SK-N-SH treated with all-trans-retinoic acid at 6 μM for 48 hours (cell line): ENCODE data around the gene PAPSS2.

Experiments
- ATAC-seq: fragments of 200-7000 bp; cut with Tn5 transposase; 3 replicates; pipeline ENCODE4 v1.9.1; 2020; ENCODE audit warnings: mild to moderate bottlenecking, moderate library complexity
- ARNTL ChIP-seq: fragments of 450-650 bp; formaldehyde crosslinking; IDR thresholded peaks from 2 replicates; pipeline ENCODE4 v1.5.0; 2020; ENCODE audit warnings: low read depth, mild to moderate bottlenecking, moderate library complexity, borderline replicate concordance
- BACH2 ChIP-seq: fragments of 250-450 bp; sonication (Bioruptor Pico); IDR thresholded peaks from 2 replicates; pipeline ENCODE4 v1.9.0; 2021; ENCODE audit warnings: mild to moderate bottlenecking, borderline replicate concordance
- CREB5 ChIP-seq: fragments of 250-450 bp; sonication (Bioruptor Pico); IDR thresholded peaks from 2 replicates; pipeline ENCODE4 v1.5.1; 2020; ENCODE audit warnings: low read depth, mild to moderate bottlenecking, moderate library complexity
- CSRNP3 ChIP-seq: fragments of 250-450 bp; sonication (Bioruptor Pico); IDR thresholded peaks from 2 replicates; pipeline ENCODE4 v1.5.1; 2021; ENCODE audit warnings: mild to moderate bottlenecking, moderate library complexity
- ESRRG ChIP-seq: fragments of 250-450 bp; sonication (Bioruptor Pico); IDR thresholded peaks from 2 replicates; pipeline ENCODE4 v1.6.1; 2021; ENCODE audit warnings: mild to moderate bottlenecking
- ISL1 ChIP-seq: fragments of 250-450 bp; sonication (Bioruptor Pico); IDR thresholded peaks from 2 replicates; pipeline ENCODE4 v2.1.2; 2022; ENCODE audit warnings: mild to moderate bottlenecking, moderate library complexity
- OSR1 ChIP-seq: fragments of 250-450 bp; sonication (Bioruptor Pico); IDR thresholded peaks from 2 replicates; pipeline ENCODE4 v1.8.0; 2022; ENCODE audit warnings: moderate library complexity, mild to moderate bottlenecking, inconsistent platforms
- PATZ1 ChIP-seq: fragments of 250-450 bp; sonication (Bioruptor Pico); IDR thresholded peaks from 2 replicates; pipeline ENCODE4 v1.8.0; 2020; ENCODE audit warnings: mild to moderate bottlenecking, moderate library complexity, borderline replicate concordance
- POU6F1 ChIP-seq: fragments of 250-450 bp; sonication (Bioruptor Pico); IDR thresholded peaks from 2 replicates; pipeline ENCODE4 v1.8.0; 2021; ENCODE audit warnings: low read depth, mild to moderate bottlenecking, moderate library complexity, borderline replicate concordance
- RARB ChIP-seq: fragments of 250-450 bp; sonication (Bioruptor Pico); IDR thresholded peaks from 2 replicates; pipeline ENCODE4 v1.8.0; 2021; ENCODE audit warnings: mild to moderate bottlenecking, moderate library complexity
- SNAI2 ChIP-seq: fragments of 250-450 bp; sonication (Bioruptor Pico); IDR thresholded peaks from 2 replicates; pipeline ENCODE4 v1.5.0; 2020; ENCODE audit warnings: mild to moderate bottlenecking, moderate library complexity
- TCF4 ChIP-seq: fragments of 250-450 bp; sonication (Bioruptor Pico); IDR thresholded peaks from 2 replicates; pipeline ENCODE4 v1.8.0; 2021; ENCODE audit warnings: mild to moderate bottlenecking, moderate library complexity, borderline replicate concordance
- TOX ChIP-seq: fragments of 250-450 bp; sonication (Bioruptor Pico); IDR thresholded peaks from 2 replicates; pipeline ENCODE4 v1.8.0; 2021; ENCODE audit warnings: mild to moderate bottlenecking, moderate library complexity, borderline replicate concordance
- TSHZ2 ChIP-seq: fragments of 250-450 bp; sonication (Bioruptor Pico); IDR thresholded peaks from 2 replicates; pipeline ENCODE4 v1.5.0; 2020; ENCODE audit warnings: mild to moderate bottlenecking, moderate library complexity
- ZC3H10 ChIP-seq: fragments of 250-450 bp; sonication (Bioruptor Pico); IDR thresholded peaks from 2 replicates; pipeline ENCODE4 v1.5.1; 2021; ENCODE audit warnings: mild to moderate bottlenecking, moderate library complexity
- ZFP3 ChIP-seq: fragments of 250-450 bp; sonication (Bioruptor Pico); IDR thresholded peaks from 2 replicates; pipeline ENCODE4 v1.5.0; 2020; ENCODE audit warnings: mild to moderate bottlenecking, moderate library complexity
- ZFP30 ChIP-seq: fragments of 450-650 bp; formaldehyde crosslinking; IDR thresholded peaks from 2 replicates; pipeline ENCODE4 v1.5.0; 2022; ENCODE audit warnings: mild to moderate bottlenecking, moderate library complexity
- ZNF565 ChIP-seq: fragments of 450-650 bp; formaldehyde crosslinking; conservative IDR thresholded peaks from 2 replicates; pipeline ENCODE4 v1.5.0; 2020; ENCODE audit warnings: low read depth, mild to moderate bottlenecking, moderate library complexity
- ZNF70 ChIP-seq: fragments of 450-650 bp; formaldehyde crosslinking; IDR thresholded peaks from 2 replicates; pipeline ENCODE4 v1.5.0; 2020; ENCODE audit warnings: mild to moderate bottlenecking, moderate library complexity

PAPSS2 gene

GRCh38 chr10:87626422-87626892 lies 33.2 kb upstream of the PAPSS2 start:
- TF ChIP-seq ZC3H10 (CRISPR knock-in tag) = no peak
- no peak for TF ChIP-seq BACH2 (CRISPR knock-in tag)
- no peak for TF ChIP-seq PATZ1
- no peak for TF ChIP-seq OSR1 (CRISPR knock-in tag)
- TF ChIP-seq ISL1 (CRISPR knock-in tag) = no peak
- no peak for TF ChIP-seq ESRRG (CRISPR knock-in tag)
- TF ChIP-seq TCF4 (CRISPR knock-in tag) = no peak
- no peak for TF ChIP-seq ZNF70
- TF ChIP-seq CREB5 = no peak
- no peak for TF ChIP-seq ZNF565 (CRISPR knock-in tag)
- no peak for TF ChIP-seq TSHZ2
- ATAC-seq = no peak

GRCh38 chr10:87630171-87630570 lies 29.5 kb upstream of the PAPSS2 start:
- TF ChIP-seq CSRNP3 (CRISPR knock-in tag) = no peak
- no peak for TF ChIP-seq POU6F1 (CRISPR knock-in tag)
- no peak for TF ChIP-seq SNAI2 (CRISPR knock-in tag)
- no peak for TF ChIP-seq TOX (CRISPR knock-in tag)
- TF ChIP-seq OSR1 (CRISPR knock-in tag) = no peak
- no peak for TF ChIP-seq BACH2 (CRISPR knock-in tag)
- no peak for TF ChIP-seq ARNTL (CRISPR knock-in tag)
- no peak for ATAC-seq

GRCh38 chr10:87632454-87632853 lies 27.2 kb upstream of the PAPSS2 start:
- no peak for TF ChIP-seq PATZ1
- no peak for TF ChIP-seq ZFP30 (CRISPR knock-in tag)
- no peak for TF ChIP-seq RARB
- no peak for TF ChIP-seq OSR1 (CRISPR knock-in tag)
- TF ChIP-seq POU6F1 (CRISPR knock-in tag) = no peak
- TF ChIP-seq CREB5 = no peak
- TF ChIP-seq ZC3H10 (CRISPR knock-in tag) = no peak
- TF ChIP-seq ZNF565 (CRISPR knock-in tag) = no peak
- TF ChIP-seq ISL1 (CRISPR knock-in tag) = no peak
- TF ChIP-seq BACH2 (CRISPR knock-in tag) = no peak
- no peak for TF ChIP-seq ZFP3 (CRISPR knock-in tag)
- TF ChIP-seq ZNF70 = no peak
- no peak for TF ChIP-seq TCF4 (CRISPR knock-in tag)
- ATAC-seq = no peak
